ENCODE results near the gene MAN1C1.

DNA sequence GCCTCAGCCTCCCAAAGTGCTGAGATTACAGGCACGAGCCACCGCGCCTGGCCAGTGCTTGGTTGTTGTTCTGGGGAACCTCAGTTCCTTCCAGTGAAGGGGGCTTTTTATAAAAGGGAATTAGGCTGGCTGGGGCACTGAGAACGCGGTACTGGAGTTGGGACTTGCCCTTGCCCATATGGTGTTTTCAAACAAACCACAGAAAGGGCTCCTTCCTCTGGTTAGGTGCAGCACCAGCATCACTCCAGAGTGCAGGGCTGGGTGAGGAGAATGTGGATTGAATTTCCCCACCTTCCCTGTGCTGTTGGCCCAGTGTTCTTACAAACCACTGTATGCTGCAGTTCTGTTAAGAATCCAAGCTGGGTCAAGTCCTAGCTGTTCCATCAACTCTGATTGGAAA is 5.3 kb downstream of the MAN1C1 start:
- TF ChIP-seq YY1 (IDR thresholded peaks at IDR 0.05; ENCODE audit: insufficient read depth, insufficient read length) (no peak), ZNF274 (IDR thresholded peaks at IDR 0.05; ENCODE audit: low read depth, low read length) (no peak), SUZ12 (IDR thresholded peaks at IDR 0.05; ENCODE audit: extremely low read depth, insufficient read depth, insufficient read length) (no peak)

Measured in NT2/D1 (cell line).